Measurements from ENCODE around the gene S100A8.

S100A8 gene

DNA sequence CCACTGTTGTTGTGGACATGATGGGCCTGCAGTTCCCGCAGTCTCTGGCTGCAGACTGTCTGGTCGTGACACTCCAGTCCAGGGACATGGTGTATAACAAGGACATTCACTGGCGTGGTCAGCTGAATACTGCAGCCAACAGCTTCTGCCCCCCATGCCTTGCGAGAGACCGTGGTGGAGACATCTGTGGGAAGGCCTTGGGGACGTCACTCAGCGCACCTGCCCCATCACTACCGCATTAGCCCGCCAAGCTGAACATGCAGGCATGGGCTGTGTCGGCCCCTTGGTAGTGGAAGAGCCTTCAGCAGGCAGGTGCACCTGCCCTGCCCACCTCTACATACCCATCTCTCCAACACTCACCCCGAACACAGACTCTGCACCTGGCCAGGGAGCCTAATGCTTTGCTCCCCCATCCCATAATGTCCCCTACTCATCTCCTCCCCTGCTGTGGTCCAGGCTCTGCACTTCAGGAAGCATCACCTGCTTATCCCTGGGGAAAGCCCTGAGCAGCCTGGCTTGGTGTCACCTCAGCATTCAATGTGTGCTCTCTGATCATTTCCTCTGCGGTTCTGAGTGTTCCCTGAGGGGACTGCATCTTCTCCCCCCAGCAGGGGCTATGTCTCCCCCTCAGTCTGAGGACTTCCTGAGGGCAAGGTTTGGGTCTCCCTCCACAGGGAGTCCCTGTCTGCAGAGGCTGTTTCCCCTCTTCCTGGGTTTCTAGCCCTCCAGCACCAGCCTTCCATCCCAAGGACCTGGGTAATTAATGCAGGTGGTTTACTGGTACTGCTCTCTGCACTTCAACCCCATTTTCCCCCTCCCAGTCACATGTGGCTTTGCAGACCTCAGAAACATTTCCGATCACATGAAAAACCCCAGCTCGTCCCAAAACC is 45.4 kb downstream of the S100A8 start:
- no peak for DNase-seq

DNA sequence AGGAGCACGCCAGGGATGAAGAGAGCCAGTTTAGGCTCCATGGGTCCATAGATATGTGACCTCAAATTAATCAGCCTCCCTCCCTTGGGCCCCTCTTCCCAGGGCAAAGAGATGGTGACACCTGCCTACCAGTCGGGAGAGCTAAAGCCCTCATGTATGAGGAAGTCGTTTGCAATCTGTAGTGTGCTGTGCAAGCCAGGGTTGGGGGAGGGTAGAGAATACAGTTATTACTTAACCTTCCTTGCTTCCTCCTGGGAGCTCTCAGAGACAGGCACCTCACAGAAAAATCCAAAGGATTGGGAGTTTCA is 46.2 kb downstream of the S100A8 start:
- peak; percentile 82 to 84 for DNase-seq

DNA sequence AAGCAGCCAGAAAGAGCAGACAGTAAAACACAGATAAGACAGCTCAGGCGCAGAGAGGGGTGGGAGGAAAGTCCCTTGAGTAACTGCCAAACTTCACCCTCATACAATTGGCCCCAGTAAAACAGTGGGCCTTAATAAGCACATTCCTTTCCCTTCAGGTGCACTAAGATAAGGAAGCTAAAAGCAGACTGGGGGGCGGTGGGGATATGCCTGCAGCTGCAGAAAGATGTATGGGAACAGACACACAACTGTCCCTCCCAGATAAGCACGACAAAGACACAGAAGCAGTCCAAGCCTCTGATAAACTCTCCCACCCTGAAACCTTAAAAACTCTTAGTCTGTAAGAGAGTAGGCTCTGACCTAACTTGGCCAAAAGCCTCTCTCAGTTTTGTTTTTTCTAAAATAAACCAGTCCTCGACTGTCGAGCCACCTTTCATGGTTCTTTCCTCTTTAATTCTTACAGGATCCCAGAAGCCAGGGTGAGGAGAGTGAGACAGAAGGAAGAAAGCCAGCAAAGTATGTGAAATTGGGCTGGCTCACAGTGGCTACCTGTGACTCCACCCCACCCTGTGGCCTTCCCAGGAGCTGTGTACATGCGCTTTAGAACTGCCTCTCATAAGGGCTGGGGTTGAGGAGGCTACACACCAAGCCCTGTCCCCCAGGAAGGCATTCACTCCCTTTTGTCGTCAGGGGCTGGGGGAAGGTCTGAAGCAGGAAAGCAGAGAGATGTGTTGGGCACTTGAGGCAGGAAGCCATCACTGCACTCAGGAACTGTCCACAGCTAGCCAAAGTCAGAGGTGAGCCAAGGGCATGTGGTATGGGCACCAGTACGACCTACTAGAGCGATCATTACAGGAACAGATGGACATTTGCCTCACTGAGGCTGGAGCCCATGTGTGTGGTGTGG is 46.8 kb downstream of the S100A8 start:
- no peak for DNase-seq

DNA sequence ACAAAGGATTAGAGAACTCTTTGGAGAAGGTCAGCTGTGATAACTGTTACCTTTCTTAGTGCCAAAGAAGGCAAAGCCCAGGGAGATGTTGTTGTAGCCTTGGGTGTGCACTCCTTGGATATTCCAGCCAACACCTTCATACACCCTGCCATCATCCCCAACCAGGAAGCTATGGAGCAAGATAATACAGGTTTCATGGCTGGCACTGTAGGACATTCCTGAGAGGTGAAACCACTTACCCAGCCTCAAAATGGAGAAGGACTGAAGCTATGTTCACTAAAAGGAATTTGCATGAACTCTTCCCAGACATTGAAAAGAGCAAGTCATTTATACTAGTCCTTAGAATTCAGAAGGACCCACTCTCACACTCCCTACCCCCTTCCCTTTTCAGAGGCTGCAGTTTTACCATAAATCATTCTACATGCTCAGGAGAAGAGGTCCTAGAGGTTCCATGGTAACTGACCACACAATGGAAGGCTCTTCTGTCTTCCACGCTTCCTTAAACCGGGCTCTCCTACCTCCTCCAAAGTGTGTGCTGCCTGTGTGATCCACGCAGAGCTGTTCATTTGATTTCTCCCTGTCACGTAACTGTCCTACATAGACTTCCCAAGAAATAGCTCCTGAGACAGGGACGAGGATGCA is 47.7 kb downstream of the S100A8 start:
- DNase-seq = no peak

DNA sequence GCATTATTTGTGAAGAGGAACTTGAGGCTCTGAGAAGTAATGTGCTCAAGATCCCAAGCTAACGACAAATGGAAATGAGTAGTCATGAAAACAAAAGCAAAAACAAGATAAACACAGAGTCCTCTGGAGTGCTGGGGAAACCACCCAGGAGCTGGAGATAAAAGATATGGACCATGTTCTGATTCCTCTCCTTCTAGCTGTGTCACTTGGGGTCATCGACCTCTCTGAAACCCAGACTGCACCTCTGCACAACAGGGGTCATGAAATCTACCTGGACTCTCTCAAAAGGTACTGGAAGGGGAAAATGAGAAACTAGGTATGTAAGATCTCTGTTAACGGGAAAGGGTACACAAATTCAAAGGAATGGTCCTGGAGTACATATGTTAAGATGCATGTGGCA is 48.7 kb downstream of the S100A8 start:
- no peak for DNase-seq

DNA sequence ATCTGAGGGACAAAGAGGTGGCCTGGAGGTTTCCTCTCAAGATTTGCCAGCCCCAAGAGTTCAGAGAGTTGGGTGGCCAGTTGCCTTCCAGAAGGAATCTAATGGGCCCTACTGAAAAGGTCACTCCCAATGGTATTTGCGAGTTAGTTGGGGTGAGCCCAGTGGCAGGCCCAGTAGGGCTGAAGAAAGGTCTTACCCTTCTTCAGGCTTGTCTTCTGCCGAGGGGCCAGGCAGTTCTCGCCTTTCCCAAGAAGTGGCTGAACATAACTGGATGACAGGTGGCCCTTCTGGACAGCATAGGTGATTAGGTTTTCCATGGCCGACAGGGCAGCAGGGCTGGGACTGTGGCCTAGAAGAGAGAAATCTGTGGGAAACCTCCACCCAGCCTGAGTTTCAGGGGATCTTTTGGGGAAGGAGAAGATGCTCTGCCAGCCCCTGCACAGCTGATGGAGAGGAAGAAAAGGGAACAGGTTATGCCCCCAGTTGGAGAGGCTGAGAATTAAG is 49.4 kb downstream of the S100A8 start:
- DNase-seq = no peak

DNA sequence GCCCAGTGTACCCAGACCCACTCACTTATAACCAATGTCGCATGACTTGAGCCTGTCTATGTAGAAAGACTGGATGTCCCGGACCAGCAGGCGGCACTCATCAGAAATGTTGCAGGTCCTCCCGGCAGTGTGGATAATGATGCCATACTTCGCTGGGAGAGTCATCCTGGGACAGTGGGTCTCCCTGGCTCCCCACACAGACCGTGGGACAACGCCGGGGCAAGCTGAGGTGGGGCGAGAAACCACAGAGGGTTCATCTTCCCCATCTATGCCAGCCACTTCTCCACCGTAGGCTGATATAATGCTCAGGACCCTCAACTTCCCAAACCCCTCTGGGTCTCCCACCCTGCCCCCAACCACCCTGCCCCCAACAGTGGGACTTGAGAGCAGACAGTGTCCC is 50.5 kb downstream of the S100A8 start:
- DNase-seq = no peak
